ENCODE results near the gene DPH6. TPM values are rescaled to one million over a fixed set of nuclear protein-coding genes. Genes with fewer than 3 reads are reported as not detected.

Gene DPH6
- total RNA-seq, 1 experiment from 2014 or later: 26.8 TPM

DNA sequence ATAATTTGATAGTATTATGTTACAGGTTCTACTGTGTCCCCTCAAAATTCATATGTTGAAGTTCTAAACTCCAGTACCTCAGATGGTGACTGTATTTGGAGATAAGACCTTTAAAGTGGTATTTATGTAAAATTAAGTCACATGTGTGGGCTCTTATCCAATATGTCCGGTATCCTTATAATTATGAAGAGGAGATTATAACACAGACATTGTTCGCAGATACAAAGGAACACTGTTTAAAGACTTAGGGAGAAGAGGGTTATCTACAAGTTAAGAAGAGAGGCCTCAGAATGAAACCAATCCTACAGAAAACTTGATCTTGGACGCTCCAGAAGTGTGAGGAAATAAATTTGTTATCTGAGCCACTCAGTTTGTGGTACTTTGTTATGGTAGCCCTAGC is 50.9 kb downstream of the DPH6 start:
- in situ Hi-C loops (cut with HindIII; ENCODE audit: low sequenced_read_pairs): no loop called here
- DNase-seq (ENCODE audit: low spot score): no peak

DNA sequence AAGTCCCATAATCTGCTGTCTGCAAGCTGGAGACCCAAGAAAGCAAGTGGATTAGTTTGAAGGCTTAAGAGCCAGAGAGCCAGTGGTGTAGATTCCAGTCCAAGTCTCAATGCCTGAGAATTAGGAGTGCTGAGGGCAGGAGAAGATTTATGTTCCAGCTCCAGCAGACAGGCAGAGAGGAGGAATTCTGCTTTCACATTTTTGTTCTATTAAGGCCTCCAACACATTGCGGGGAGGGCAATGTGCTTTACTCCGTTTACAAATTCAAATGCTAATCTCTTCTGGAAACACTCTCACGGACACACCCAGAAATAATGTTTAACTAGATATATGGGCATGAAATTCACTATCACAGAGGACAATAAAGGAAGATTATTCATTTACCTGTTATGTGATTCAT is 54.0 kb downstream of the DPH6 start:
- in situ Hi-C loops (cut with HindIII; ENCODE audit: low sequenced_read_pairs): no loop called here
- peak; percentile 27 for DNase-seq (ENCODE audit: low spot score)

DNA sequence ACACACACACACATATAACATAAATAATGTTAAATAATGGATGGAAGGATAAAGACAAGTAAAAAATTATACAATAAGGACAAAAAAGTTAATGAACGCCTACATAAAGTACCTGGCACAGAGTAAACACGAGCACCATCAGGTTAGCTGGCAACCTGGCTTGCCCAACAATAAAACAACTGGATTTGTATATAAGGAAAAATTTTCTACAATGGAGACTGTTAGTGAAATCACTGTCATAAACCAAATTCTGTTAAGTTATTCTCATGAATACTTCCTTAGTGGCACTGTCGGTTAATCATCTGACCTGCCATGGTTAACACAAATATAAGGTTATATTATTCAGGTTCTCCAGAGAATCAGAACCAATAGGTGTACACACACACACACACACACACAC is 54.8 kb downstream of the DPH6 start:
- in situ Hi-C loops (cut with HindIII; ENCODE audit: low sequenced_read_pairs): no loop called here
- DNase-seq (ENCODE audit: low spot score): no peak

DNA sequence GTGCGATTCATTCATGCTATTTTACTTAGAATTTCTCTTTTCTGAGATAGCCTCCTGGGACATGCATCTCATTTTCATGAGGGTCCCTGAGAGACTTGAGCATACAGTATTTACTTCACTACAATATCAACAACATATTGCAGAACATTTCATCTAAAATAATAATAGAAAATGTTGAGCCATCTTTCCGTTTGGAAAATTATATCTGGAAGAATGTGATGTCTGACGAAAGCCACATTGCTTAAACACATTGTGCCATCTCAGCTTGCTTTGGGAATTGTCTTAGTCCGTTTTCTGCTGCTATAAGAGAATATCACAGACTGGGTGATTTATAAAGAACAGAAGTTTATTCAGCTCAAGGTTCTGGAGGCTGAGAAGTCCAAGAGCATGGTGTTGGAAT is 55.5 kb downstream of the DPH6 start:
- in situ Hi-C loops (cut with HindIII; ENCODE audit: low sequenced_read_pairs): no loop called here
- DNase-seq (ENCODE audit: low spot score): no peak

DNA sequence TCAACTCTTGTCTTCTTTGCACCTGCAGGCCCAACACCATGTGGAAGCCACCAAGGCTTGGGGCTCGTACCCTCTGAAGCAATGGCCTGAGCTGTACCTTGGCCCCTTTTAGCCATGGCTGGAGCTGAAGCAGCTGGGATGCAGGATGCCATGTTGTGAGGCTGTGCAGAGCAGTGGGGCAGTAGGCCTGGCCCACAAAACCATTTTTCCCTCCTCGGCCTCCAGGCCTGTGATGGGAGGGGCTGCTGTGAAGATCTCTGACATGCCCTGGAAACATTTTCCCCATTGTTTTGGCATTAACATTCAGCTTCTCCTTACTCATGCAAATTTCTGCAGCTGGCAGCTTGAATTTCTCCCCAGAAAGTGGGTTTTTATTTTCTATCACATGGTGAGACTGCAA is 58.5 kb downstream of the DPH6 start:
- DNase-seq (ENCODE audit: low spot score): no peak
- in situ Hi-C loops (cut with HindIII; ENCODE audit: low sequenced_read_pairs): no loop called here

DNA sequence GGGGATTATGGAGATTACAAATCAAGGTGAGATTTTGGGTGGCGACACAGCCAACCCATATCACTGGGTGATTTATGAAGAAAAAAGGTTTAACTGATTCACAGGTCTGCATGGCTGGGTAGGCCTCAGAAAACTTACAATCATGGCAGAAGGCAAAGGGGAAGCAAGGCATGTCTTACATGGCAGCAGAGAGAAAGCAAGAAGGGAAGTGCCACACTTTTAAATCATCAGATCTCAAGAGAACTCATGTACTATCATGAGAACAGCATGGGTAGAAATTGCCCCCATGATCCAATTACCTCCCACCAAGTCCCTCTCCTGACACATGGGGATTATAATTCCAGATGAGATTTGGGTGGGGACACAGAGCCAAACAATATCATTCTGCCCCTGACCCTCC is 59.7 kb downstream of the DPH6 start:
- in situ Hi-C loops (cut with HindIII; ENCODE audit: low sequenced_read_pairs): no loop called here
- no peak for DNase-seq (ENCODE audit: low spot score)

DNA sequence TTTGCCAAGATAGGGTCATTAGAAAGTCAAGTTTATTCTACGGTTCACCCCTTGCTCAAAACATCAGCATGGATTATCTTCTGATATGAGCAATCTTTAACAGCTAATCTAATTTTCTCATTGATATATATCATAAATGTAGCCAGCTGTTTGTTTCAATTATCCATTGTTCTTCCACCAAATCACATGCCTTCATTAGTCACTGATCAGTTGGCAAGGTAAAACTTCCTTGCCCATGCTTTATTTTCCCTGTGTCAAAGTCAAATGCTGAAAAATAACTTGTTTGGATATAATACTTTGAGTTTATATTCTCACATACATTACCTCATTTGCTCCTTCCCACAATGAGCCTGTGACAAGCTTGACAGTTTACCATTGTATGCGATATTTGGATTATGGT is 60.6 kb downstream of the DPH6 start:
- in situ Hi-C loops (cut with HindIII; ENCODE audit: low sequenced_read_pairs): no loop called here

DNA sequence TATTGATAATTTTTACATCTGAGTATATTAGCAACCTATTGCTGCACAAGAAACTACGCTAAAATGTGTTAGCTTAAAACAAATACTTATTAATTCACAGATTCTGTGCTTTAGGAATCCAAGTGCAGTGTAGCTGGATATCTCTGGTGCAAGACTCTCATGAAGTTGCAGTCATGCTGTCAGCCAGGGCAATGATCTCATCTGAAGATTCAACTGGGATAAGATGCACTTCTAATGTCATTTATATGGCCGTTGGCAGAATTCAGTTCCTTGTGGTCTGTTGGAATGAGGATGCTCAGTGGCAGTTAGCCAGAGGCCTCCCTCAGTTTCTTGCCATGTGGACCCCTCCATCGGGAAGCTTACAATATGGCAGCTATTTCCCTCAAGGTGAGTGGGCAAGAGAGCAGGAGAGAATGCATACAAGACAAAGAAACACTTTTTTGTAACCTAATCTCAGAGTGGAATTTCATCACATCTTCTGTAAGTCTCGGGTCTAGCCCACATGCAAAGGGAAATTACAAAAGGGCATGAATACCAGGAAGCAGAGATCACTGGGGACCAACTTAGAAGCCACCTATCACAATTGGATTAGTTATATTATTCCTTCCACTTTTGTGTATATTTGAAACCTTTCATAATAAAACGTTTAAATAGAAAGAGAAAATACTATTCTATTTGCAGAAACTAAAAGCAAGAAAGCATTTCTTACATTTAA is 61.6 kb downstream of the DPH6 start:
- in situ Hi-C loops (cut with HindIII; ENCODE audit: low sequenced_read_pairs): no loop called here
- no peak for DNase-seq (ENCODE audit: low spot score)

More for the DNA sequence above, 60.6 kb downstream of the DPH6 start:
- no peak for DNase-seq (ENCODE audit: low spot score)

DNA sequence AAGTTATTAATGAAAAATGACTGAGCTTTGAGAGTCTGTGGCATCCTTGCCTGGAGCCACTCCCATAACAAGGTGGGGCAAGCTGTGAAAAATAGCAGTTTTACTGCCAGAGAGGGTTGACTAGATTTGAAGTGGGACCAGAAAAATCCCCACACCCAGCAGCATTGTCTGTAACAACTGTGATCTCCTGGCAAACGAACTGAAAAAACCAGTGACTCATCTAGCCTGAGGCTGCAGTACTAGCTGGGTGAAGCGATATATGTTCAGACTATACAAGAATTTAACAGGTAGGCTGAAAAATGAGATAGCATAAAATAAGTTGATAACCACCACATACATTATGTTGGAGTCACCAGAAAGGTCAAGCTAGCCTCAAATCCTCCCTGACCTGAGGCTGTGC is 64.0 kb downstream of the DPH6 start:
- in situ Hi-C loops (cut with HindIII; ENCODE audit: low sequenced_read_pairs): no loop called here
- no peak for DNase-seq (ENCODE audit: low spot score)

DNA sequence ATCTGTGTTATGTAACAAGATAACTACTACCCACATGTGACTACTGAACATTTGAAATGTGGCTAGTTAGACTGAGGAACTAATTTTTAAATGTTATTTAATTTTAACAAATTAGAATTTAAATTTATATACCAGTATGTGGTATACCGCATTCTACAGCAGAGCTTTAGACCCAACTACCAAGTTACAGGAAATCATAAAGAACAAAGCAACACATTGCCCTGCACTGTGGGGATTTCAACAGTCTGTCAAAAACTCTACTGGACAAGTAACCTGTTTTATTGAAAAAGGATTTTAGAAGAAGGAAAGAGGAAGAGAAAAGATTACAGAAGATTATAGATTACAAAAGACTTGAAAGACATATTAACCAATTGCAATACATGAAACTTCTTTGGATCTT is 64.9 kb downstream of the DPH6 start:
- in situ Hi-C loops (cut with HindIII; ENCODE audit: low sequenced_read_pairs): no loop called here

DNA sequence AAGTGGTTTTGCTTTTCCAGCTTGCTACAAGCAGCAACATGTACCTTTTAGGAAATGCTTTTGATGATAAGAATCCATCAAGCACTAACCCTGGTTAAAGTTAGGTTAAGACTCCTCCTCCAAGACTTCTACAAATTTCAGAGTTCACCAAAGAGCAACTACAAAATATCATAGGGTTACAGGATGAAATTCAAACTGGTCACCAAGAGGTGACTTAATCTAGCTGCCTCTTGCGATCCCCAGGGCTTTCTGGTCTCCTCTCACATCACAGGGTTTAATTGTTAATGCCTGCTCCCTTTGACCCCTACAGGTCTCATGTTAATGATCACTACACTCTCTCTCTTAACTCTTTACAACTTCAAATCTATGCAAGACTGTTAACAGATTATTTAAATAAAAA is 66.5 kb downstream of the DPH6 start:
- in situ Hi-C loops (cut with HindIII; ENCODE audit: low sequenced_read_pairs): no loop called here
- DNase-seq (ENCODE audit: low spot score): peak; percentile 59

More for the DNA sequence above, 64.9 kb downstream of the DPH6 start:
- no peak for DNase-seq (ENCODE audit: low spot score)

DNA sequence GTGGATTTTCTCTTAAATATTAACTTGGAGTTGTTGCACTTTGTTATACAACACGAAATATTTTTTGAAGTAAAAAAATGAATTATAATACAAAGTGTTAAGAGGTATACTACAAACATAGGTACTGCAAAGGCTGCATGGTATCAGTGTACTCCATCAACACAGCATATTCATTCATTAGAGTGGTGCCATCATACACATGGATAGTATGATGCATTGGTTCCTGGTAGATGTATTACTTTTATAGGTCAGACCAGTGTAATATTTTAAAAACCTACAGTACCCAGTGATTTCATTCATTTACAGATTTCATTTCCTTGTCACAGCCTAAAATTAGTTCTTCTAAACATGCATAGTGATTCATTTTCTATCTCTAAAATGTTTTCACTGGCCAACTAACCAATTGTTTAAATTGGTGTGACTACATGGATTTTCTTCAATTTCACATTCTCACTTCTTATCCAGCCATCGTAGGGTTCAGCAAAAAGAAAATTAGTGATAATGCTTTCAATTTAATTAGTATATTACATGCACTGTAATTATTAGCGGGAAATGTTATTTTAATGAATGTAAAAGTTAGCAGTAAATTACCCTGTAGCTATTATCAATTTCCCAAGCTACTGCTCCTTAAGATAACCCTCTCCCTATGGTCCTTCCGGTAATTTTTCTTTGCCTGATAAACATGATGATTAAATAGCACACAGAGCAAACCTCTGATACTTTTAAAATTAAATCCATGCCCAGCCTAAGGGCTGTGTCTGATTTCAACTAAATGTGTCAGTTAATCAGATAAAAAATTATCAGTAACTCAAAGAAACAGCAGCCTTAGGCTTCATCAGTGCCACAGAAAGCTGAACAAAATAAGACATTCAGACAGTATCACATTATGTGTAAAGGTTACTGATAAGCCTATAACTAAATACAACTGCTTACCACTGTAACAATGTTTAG is 68.4 kb downstream of the DPH6 start:
- in situ Hi-C loops (cut with HindIII; ENCODE audit: low sequenced_read_pairs): no loop called here
- peak; percentile 12 for DNase-seq (ENCODE audit: low spot score)

DNA sequence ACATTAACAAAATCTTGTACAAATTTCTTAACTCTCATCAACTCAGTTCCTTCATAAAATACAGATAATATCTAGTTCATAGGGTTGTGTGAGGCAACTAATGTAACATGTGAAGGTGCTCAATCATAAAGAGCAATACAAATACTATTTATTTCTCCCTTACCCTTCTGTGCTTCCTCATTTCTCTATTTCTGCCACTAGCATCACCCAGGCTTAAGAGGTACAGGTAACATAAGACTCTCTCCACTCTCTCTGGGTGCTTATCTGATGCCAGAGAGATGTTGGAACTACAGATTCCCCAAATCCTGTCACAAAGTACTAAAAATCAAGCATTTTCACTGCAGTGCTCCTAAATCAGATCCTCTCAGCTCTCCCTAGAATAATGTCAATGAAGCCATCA is 74.9 kb downstream of the DPH6 start:
- in situ Hi-C loops (cut with HindIII; ENCODE audit: low sequenced_read_pairs): no loop called here
- no peak for DNase-seq (ENCODE audit: low spot score)

DNA sequence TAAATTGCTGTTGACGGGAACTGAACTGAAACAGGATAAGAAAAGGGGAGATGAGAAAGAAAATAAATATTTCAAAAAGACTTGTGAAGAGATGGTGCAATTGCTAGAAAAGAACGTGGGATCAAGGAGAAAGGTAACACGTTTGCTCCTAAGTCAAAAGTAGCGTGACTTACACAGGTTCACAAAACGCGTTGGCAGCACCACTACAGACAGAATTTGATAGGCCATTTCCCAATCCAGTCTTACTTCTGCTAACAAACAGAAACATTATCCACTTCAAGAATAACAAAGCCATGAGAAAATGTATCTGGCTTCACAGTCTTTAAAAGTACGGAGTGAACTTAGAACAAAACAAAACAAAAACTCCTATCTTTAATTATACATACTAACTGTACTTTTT is 75.5 kb downstream of the DPH6 start:
- in situ Hi-C loops (cut with HindIII; ENCODE audit: low sequenced_read_pairs): no loop called here
- DNase-seq (ENCODE audit: low spot score): no peak

DNA sequence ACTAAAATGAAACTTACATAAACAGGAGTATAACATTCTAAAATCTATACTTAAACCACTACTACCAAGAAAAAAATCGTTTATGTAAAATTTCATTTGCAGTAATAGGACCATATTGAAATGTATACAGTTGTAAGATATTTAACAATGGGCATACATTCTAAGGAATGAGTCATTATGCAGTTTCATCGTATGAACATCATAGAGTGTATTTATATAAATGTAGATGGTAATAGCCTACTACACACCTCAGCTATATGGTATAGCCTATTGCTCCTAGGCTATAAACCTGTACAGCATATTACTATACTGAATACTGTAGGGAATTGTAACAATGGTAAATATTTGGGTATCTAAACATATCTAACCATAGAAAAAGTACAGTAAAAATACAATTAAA is 79.5 kb downstream of the DPH6 start:
- in situ Hi-C loops (cut with HindIII; ENCODE audit: low sequenced_read_pairs): no loop called here
- no peak for DNase-seq (ENCODE audit: low spot score)

DNA sequence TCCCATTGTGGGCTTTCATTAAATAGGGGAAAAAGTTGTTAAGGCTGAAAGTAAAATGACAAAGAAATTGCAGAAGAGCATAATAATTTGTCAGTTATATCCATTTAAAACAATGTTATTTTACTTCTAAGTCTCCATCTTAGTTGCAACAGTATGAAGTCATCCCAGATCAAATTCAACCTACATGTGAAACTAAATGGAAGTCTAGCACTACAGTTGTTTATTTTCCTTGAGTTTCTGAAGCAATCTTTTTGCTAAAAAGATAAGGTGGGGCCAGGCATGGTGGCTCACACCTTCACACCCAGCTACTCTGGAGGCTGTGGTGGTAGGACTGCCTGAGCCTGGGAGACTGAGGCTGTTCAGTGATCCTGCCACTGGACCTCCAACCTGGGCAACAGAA is 80.2 kb downstream of the DPH6 start:
- DNase-seq (ENCODE audit: low spot score): no peak
- in situ Hi-C loops (cut with HindIII; ENCODE audit: low sequenced_read_pairs): no loop called here

DNA sequence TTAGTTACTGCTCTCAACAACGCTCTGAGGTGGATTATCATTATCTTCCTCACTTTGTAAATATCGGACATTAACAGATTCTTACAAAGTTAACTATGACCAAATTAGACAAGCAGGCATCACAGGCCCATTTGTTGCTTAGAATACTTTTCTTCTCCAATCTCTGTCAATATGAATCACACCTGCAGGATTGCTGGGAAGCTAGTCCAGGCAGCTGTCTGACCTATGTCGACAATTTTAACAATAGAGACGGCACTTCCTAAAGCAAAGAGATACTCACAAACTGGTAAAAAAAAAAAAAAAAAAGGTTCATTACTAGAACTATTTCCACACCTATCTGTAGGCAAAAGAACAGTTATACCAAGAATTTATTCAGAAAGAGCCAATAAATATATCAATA is 85.3 kb downstream of the DPH6 start:
- DNase-seq (ENCODE audit: low spot score): no peak
- in situ Hi-C loops (cut with HindIII; ENCODE audit: low sequenced_read_pairs): no loop called here

DNA sequence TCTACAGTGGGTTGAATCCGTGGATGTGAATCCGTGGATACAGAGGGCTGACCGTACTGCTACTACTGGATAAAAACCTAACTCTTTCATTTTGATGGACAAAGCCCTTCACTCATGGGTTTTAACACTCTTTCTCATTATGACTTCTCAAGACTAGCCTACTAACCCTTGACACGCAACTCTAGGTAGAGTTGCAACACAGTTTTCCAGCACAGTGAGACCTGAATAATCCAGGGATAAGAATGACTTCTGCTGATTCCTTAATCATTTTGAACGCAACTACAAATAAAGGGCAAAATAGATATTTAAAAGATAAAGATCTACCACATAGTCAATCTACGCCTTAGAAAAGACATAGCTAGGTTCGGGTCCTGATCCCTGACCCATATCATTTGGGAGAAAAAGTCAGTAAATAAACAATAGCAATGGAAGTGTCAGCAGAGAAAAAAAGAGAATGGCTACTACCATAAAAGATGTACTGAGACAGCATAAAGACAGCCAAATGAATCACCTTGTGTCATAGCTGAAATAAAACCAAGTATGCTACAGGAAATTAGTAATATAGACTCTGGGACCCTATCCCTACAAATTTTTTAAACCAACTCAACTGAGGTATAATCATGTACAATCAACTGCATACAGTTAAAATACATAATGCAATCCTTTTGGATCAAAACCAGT is 87.6 kb downstream of the DPH6 start:
- in situ Hi-C loops (cut with HindIII; ENCODE audit: low sequenced_read_pairs): no loop called here
- no peak for DNase-seq (ENCODE audit: low spot score)

DNA sequence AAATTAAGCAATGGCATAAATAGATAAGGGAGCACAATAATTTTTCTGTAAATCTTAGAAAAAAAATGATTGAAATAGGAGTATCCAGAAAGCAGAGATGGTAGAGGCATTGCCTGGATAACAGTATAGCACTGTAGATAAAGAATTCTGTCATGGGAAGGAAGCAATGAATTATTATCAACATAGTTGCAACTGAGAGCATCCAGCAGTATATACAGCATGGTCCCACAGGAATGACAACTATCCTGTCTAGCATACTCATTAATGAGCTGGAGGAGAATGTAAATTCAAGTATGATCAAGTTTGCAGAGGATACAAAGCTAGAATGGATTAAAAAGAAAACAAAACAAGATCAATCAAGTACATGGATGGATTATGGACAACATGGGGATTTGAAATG is 90.8 kb downstream of the DPH6 start:
- in situ Hi-C loops (cut with HindIII; ENCODE audit: low sequenced_read_pairs): no loop called here
- DNase-seq (ENCODE audit: low spot score): no peak

DNA sequence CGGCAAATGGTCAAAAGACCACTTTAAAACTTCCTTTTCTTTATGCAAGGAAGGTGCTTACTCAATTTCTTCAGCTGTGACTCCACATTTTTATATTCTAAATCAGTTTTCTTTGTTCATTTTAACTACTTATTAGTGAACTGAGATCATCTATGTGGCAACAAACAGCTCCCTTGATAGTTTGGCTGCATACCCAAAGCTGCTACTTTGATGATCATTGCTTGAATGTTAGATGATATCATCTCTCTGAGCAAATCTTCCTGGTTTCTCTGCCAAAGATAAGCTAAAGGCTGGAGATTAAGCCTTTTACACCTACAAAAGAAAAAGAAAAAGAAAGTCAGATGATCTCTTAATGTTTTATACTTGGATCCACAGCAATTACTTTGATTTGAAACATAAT is 95.5 kb downstream of the DPH6 start:
- in situ Hi-C loops (cut with HindIII; ENCODE audit: low sequenced_read_pairs): no loop called here
- DNase-seq (ENCODE audit: low spot score): no peak
